Epithelial cell of proximal tubule (primary cell): ENCODE data around the gene IFT172. TPM values are rescaled to one million over a fixed set of nuclear protein-coding genes. Genes with fewer than 3 reads are reported as not detected.

Source experiments
- DNase-seq: peaks from one replicate; pipeline ENCODE4 v3.0.0-alpha.2; 2011; ENCODE audit warnings: low read depth
- H3K4me3 ChIP-seq: 2 replicates; pipeline ENCODE4 v1.5.1; 2011; ENCODE audit warnings: low read depth, mild to moderate bottlenecking, low read length
- total RNA-seq: library from RNA; depleted of rRNA; stranded (reverse); fragments of >200 nt; gene quantifications from 2 replicates; pipeline ENCODE4 v1.2.3, GENCODE V29; 2015
- TF ChIP-seq, protein P1 (sequence below): conservative IDR thresholded peaks from 2 replicates; pipeline ENCODE4 v1.5.1; 2012; ENCODE audit warnings: low read depth, mild to moderate bottlenecking, low read length

The IFT172 gene
- total RNA-seq, 1 donor from 2014 or later: 3.7 TPM

DNA sequence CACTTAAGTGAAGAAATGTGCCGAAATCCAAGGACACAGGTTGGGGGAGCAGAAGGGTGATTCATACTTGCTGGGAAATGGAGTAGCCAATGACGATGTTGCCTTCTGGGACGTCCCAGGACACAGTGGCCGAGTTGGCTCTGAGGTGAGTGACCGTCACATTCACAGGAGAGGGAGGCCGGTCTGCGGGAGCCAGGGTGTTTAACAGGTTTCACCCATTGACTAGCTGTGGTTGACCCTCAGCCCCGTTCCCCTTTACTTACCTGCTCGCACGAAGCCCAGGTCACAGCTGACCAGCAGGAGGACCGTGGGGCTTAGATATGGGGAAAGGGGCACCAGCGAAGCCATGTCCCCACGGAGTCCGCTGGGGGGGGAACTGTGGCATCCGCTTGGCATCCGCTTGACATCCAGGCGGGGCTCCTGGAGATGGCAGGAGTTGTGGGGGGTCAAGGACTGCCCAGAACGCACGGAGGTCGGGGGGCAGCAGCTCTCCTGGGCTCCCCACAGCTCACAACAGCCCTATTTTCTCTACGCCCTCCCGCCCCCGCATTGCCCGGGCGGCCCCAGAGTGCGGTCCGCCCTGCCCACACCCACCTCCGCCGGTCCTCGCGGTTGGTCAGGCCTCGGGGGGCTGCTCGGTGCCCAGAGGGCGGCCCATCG lies 4.9 kb upstream of the IFT172 start:
- peak overlapping the region; percentile 63 for H3K4me3 ChIP-seq
- TF ChIP-seq, protein P1, sequence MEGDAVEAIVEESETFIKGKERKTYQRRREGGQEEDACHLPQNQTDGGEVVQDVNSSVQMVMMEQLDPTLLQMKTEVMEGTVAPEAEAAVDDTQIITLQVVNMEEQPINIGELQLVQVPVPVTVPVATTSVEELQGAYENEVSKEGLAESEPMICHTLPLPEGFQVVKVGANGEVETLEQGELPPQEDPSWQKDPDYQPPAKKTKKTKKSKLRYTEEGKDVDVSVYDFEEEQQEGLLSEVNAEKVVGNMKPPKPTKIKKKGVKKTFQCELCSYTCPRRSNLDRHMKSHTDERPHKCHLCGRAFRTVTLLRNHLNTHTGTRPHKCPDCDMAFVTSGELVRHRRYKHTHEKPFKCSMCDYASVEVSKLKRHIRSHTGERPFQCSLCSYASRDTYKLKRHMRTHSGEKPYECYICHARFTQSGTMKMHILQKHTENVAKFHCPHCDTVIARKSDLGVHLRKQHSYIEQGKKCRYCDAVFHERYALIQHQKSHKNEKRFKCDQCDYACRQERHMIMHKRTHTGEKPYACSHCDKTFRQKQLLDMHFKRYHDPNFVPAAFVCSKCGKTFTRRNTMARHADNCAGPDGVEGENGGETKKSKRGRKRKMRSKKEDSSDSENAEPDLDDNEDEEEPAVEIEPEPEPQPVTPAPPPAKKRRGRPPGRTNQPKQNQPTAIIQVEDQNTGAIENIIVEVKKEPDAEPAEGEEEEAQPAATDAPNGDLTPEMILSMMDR: no peak
- no peak for DNase-seq

DNA sequence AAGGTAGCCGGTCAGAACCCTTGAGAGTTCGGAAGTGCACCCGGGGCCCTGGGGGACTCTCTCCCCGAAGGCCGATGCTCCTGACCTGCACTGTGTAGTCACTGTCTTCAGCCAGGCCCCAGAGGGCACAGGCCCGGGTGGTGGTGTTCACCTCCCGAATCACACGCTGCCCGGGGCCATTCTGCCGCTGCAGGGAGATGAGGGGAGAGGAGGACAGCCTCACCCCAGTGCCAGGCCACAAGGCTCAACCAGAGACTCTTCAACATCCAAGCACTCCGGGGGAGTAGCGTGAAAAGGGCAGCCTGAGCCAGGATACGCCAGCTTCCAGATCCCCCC lies 4.4 kb upstream of the IFT172 start:
- H3K4me3 ChIP-seq: no peak overlapping the region
- DNase-seq: no peak
- TF ChIP-seq, protein P1: no peak

DNA sequence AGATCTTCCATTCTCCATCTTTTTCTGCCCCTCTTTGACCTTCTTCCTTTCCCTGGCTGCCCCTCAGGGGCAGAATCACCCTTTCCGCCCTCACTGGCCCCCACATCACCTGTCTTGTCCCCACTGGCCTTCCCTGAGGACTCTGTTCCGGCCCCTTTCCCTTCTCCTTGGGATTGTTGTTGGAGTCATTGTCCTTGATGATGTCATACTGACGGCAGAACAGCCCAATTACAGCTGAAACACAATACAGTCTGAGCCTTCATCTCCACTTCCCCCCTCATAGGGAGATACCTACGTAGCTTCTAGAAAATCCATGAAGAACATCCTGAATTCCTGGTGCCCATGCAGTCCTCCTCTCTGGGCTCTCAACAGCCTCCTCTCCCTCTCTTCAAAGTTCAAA lies 3.0 kb upstream of the IFT172 start:
- no peak overlapping the region for H3K4me3 ChIP-seq
- no peak for DNase-seq
- TF ChIP-seq, protein P1: no peak

DNA sequence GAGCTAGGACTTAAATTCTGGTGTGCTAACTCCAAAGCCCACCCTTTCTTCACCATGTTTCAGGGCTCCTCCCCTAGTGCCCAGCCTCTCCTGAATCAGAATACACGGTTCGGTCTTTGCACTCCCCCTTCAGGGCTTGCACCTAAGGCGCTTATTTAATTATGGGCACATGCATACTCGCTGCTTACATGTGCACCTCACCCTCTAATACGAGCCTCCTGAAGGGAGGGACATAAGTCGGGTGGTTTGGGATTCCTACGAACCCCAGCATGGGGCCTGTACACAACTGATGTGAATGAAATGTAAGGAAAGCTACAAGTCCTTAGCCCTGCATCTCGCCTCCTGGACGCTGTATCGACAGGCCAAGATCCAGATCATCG lies 435 bp downstream of the IFT172 start:
- peak overlapping the region; percentile 85 for H3K4me3 ChIP-seq

DNA sequence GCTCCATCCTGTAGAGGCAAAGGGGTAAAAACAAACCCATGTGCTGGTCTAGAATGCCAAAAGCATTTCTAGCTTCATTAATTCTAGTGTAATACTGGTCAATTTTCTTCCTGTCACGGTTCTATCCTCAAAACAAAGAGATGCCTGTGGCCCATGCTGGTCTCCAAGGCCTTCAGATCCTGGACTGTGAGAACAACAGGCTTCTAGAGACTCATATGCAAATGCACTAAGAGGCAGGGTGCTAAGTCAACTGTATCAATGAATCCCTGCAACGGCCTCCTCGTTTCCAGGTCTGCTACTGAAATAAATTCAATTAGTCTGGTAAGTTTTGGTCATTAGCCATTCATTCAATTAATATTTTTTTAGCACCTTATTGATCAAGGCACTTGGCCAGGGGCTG lies 4.0 kb downstream of the IFT172 start:
- no peak overlapping the region for H3K4me3 ChIP-seq
- no peak for DNase-seq
- TF ChIP-seq, protein P1: no peak

More for the DNA sequence above, 435 bp downstream of the IFT172 start:
- TF ChIP-seq, protein P1: peak; percentile 22
- DNase-seq: no peak

DNA sequence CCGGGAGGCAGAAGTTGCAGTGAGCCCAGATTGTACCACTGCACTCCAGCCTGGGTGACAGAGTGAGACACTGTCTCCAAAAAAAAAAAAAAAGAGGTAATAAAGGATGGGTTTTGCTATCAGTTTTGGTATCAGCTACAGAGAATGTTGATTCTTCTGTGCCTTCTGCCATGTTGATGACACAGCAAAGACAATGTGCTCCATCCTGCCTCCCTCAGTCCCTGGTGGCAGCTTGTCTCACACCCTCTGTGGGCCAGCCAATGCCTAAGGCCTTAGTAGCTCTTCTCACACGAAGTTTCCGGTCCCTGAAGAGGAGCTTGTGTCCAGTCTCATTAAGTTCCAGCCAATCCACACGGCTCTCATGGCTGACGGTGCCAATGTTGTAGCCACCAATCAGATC lies 17.6 kb downstream of the IFT172 start:
- TF ChIP-seq, protein P1: no peak
- DNase-seq: no peak
- H3K4me3 ChIP-seq: no peak overlapping the region

DNA sequence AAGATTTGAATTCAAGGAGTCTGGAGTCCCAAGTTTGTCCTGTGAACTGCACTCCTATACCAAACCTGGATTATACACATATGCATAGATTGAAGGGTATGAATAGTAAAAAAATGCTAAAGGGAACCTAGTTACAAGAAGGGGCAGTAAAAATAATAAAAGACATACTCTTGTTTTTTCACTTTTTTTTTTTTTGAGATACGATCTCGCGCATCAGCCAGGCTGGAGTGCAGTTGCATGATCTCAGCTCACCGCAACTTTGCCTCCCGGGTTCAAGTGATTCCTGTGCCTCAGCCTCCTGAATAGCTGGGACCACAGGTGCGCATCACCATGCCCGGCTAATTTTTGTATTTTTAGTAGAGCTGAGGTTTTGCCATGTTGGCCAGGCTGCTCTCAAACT lies 25.1 kb downstream of the IFT172 start:
- no peak for DNase-seq
- no peak overlapping the region for H3K4me3 ChIP-seq
- TF ChIP-seq, protein P1: no peak
